Measurements from ENCODE around the gene ETS1. TPM values are rescaled to one million over a fixed set of nuclear protein-coding genes. Genes with fewer than 3 reads are reported as not detected.
A peak's percentile ranks its signal among the peaks of the same experiment; 100 is the strongest.

ETS1 gene
- total and polyA plus RNA-seq, 8 donors = 70.2 to 139 (median 128) TPM

GRCh38 chr11:128532572-128533091, 54.7 kb downstream of the ETS1 start:
- Histone ChIP-seq H3K27me3 (no peaks in the 10 kb centered on the region), H3K9me3 (no peaks in the 10 kb centered on the region), H3K4me3 (no peak overlapping the region), H3K4me1 (peaks cover 0 to 7% of the 10 kb centered on the region in 2 donors), H3K36me3 (no peaks in the 10 kb centered on the region), H3K27ac (no peak overlapping the region)
- TF ChIP-seq, protein P1, sequence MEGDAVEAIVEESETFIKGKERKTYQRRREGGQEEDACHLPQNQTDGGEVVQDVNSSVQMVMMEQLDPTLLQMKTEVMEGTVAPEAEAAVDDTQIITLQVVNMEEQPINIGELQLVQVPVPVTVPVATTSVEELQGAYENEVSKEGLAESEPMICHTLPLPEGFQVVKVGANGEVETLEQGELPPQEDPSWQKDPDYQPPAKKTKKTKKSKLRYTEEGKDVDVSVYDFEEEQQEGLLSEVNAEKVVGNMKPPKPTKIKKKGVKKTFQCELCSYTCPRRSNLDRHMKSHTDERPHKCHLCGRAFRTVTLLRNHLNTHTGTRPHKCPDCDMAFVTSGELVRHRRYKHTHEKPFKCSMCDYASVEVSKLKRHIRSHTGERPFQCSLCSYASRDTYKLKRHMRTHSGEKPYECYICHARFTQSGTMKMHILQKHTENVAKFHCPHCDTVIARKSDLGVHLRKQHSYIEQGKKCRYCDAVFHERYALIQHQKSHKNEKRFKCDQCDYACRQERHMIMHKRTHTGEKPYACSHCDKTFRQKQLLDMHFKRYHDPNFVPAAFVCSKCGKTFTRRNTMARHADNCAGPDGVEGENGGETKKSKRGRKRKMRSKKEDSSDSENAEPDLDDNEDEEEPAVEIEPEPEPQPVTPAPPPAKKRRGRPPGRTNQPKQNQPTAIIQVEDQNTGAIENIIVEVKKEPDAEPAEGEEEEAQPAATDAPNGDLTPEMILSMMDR (IDR thresholded peaks at IDR 0.05) = no peak
- DNase-seq (no peak), ATAC-seq (no peak)
- intact Hi-C loops (cut with DNase I) = no loop called here

DNA sequence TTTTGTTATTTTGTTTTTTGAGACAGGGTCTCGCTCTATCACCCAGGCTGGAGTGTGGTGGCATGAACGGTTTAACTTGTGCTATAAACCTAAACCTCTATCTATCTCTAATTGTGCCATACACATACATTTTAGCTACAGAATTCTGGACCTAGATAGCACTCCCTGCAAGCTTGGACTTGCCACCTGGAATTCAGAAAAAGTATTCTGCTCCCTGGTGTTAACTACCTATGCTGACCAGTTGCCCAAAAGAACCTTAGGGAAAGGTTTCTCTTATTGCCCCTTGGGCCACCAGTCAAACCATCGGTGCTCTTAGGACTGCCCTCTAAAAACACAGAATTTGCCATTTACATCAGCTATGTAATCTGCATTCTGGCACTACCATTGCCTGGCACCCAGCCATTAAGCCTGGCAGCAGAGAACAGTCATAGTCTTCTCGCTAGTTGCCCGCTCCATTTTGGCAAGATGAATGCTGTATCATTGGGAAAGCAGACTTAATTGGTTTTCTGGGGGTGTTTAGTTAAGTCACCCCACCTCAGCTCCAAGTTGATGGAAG, 55.3 kb downstream of the ETS1 start:
- TF ChIP-seq, protein P1 (IDR thresholded peaks at IDR 0.05) = no peak
- DNase-seq (no peak), ATAC-seq (no peak)
- Histone ChIP-seq H3K4me1 (peaks cover 0 to 11% of the 10 kb centered on the region in 2 donors), H3K27ac (no peak overlapping the region), H3K27me3 (no peaks in the 10 kb centered on the region), H3K4me3 (no peak overlapping the region), H3K9me3 (no peaks in the 10 kb centered on the region), H3K36me3 (no peaks in the 10 kb centered on the region)
- intact Hi-C loops (cut with DNase I) = no loop called here

- TF ChIP-seq, protein P1 (IDR thresholded peaks at IDR 0.05) = no peak
- no peaks in the 10 kb centered on the region for H3K36me3 ChIP-seq
- H3K4me1 ChIP-seq = peaks cover 0 to 14% of the 10 kb centered on the region in 2 donors
- H3K27ac ChIP-seq = no peak overlapping the region
- no peaks in the 10 kb centered on the region for H3K9me3 ChIP-seq
- intact Hi-C loops (cut with DNase I) = no loop called here
- no peak for DNase-seq
- H3K27me3 ChIP-seq = no peaks in the 10 kb centered on the region
- no peak for ATAC-seq
- no peak overlapping the region for H3K4me3 ChIP-seq
Observed at GRCh38 chr11:128531588-128531987, 55.8 kb downstream of the ETS1 start.

DNA sequence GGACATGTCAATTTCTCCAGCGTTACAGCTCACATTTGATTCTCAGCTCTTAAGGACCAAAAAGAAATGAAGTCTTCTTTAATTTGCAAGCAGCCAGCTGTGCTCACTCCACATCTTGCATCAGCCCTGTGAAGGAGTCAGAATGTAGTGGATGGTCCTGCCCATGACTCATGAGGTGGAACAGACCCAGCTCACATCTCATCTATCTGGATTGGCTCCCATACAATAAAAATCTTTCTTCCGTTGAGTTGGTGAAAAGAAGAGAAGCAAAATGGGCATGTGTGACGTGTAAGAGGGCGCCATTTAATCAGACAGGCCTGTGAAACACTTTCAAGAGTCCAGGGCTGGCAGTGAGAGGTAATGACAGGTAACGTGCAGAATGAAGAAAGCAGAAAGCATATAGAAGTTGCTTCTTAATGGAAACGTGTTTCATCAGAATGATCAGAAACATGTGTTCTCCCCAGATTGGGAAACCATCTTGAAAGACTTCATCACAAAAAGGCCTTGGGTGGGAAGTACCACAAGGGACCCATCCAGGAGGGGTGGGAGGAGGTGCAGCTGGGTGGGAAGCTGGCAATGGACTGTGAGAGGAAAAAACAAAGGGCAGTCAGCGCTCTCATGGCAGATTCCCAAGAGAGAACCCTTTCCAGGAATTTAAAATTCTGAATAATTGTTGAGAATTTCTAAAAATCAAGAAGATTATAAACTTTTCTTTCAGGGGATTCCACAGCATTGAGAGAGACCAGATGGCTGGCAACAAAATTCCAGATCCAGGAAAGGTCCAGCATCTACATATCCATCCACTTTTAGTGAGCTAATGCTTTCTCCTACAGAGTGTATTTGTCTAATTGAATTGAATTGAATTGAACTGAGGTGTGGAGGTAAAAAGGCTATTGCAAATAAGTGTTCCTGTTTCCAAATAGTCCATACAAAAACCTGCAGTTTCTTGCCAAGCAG, 57.0 kb downstream of the ETS1 start:
- Histone ChIP-seq H3K27ac (peak overlapping the region in 1 of 2 donors; percentile 11), H3K4me3 (no peak overlapping the region), H3K36me3 (no peaks in the 10 kb centered on the region), H3K4me1 (peaks cover 0 to 23% of the 10 kb centered on the region in 2 donors), H3K9me3 (no peaks in the 10 kb centered on the region), H3K27me3 (no peaks in the 10 kb centered on the region)
- ATAC-seq (peak; percentile 51), DNase-seq (peak in 1 of 4 donors; percentile 55)
- intact Hi-C loops (cut with DNase I) = no loop called here
- TF ChIP-seq, protein P1 (IDR thresholded peaks at IDR 0.05) = no peak

- peaks cover 8 to 44% of the 10 kb centered on the region in 2 donors for H3K4me1 ChIP-seq
- no peaks in the 10 kb centered on the region for H3K9me3 ChIP-seq
- peak; percentile 75 for ATAC-seq
- no peak for DNase-seq
- no peak overlapping the region for H3K27ac ChIP-seq
- no peaks in the 10 kb centered on the region for H3K36me3 ChIP-seq
- no peak overlapping the region for H3K4me3 ChIP-seq
- H3K27me3 ChIP-seq = no peaks in the 10 kb centered on the region
- intact Hi-C loops (cut with DNase I) = no loop called here
- TF ChIP-seq, protein P1 (IDR thresholded peaks at IDR 0.05) = no peak
Observed at GRCh38 chr11:128528294-128528693, 59.1 kb downstream of the ETS1 start.
